DND-41 (cell line): ENCODE results near the gene COX6A1.

Experiments used
- EZH2 ChIP-seq: IDR thresholded peaks from 3 replicates; pipeline ENCODE4 v1.6.1; 2012; ENCODE audit warnings: borderline replicate concordance, low read depth, mild to moderate bottlenecking, moderate library complexity, low read length, inconsistent platforms; ENCODE audit not compliant: severe bottlenecking
- TF ChIP-seq, protein P1 (sequence below): IDR thresholded peaks from 2 replicates; pipeline ENCODE4 v1.5.1; 2012; ENCODE audit warnings: borderline replicate concordance, low read length, moderate library complexity, mild to moderate bottlenecking; ENCODE audit not compliant: poor library complexity, severe bottlenecking; ENCODE audit errors: extremely low read depth

DNA sequence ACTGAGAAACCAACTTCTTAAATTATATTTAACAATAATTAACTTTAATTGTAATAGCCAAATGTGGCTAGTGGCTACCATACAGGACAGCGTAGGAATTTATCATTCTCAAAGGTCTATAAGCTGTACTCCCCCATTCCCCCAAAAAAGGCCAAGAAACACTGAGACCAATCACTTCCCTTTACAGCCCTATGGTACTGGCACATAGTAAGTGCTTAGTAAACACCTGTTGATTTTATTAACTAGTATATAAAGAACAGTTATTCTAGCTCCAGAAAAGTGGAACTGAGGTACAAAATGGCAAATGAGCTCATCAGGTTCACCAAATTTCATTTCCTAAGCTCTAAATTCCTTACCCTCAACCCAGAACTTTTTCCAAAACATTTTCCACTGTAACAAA lies 37.7 kb downstream of the COX6A1 start:
- TF ChIP-seq, protein P1, sequence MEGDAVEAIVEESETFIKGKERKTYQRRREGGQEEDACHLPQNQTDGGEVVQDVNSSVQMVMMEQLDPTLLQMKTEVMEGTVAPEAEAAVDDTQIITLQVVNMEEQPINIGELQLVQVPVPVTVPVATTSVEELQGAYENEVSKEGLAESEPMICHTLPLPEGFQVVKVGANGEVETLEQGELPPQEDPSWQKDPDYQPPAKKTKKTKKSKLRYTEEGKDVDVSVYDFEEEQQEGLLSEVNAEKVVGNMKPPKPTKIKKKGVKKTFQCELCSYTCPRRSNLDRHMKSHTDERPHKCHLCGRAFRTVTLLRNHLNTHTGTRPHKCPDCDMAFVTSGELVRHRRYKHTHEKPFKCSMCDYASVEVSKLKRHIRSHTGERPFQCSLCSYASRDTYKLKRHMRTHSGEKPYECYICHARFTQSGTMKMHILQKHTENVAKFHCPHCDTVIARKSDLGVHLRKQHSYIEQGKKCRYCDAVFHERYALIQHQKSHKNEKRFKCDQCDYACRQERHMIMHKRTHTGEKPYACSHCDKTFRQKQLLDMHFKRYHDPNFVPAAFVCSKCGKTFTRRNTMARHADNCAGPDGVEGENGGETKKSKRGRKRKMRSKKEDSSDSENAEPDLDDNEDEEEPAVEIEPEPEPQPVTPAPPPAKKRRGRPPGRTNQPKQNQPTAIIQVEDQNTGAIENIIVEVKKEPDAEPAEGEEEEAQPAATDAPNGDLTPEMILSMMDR = no peak
- TF ChIP-seq EZH2 = no peak
